Mucosa of rectum (tissue), 2 donors: ENCODE measurements around the gene TMEM52.
A peak's percentile ranks its signal among the peaks of the same experiment; 100 is the strongest.

Experiments used
- H3K27ac ChIP-seq, 2 donors: one replicate each; pipeline ENCODE4 v1.7.0; 2013; ENCODE audit warnings: inconsistent platforms in 2 of 2, low read depth in 2 of 2, low read length in 2 of 2
- H3K27me3 ChIP-seq, 2 donors: one replicate each; pipeline ENCODE4 v1.7.0; 2013; ENCODE audit warnings: low read length in 2 of 2; ENCODE audit not compliant: control insufficient read depth in 2 of 2, insufficient read depth in 2 of 2
- H3K36me3 ChIP-seq, 2 donors: one replicate each; pipeline ENCODE4 v1.7.0; 2013; ENCODE audit warnings: low read length in 2 of 2; ENCODE audit not compliant: control insufficient read depth in 2 of 2, insufficient read depth in 2 of 2
- H3K4me1 ChIP-seq, 2 donors: one replicate each; pipeline ENCODE4 v1.7.0; 2013; ENCODE audit warnings: low read length in 2 of 2, mild to moderate bottlenecking in 1 of 2; ENCODE audit not compliant: control insufficient read depth in 2 of 2, insufficient read depth in 2 of 2
- H3K4me3 ChIP-seq, 2 donors: one replicate each; pipeline ENCODE4 v1.7.0; 2013; ENCODE audit warnings: low read length in 2 of 2
- H3K9ac ChIP-seq, 2 donors: one replicate each; pipeline ENCODE4 v1.7.0; 2013; ENCODE audit warnings: low read length in 2 of 2, low read depth in 1 of 2, mild to moderate bottlenecking in 1 of 2
- H3K9me3 ChIP-seq, 2 donors: one replicate each; pipeline ENCODE4 v1.7.0; 2013; ENCODE audit warnings: low read length in 2 of 2; ENCODE audit not compliant: control insufficient read depth in 2 of 2
- donor health status: healthy.
- donor health status: Normal muscosa, but diverticular disease.

Gene TMEM52

GRCh38 chr1:1918901-1919303 lies at the start of gene TMEM52:
TSS of gene TMEM52 (minus strand) at chr1:1919279. CDS start at chr1:1919265, 14 bp downstream.
- Histone ChIP-seq H3K4me1 (peaks cover 31 to 41% of the 10 kb centered on the region in 2 donors), H3K27ac (peak within 1 kb of the TSS; percentile 76 to 81), H3K36me3 (no peaks in the 10 kb centered on the region), H3K27me3 (no peaks in the 10 kb centered on the region), H3K4me3 (peak within 1 kb of the TSS; percentile 61), H3K9me3 (no peaks in the 10 kb centered on the region), H3K9ac (peak within 1 kb of the TSS; percentile 41 to 70)

DNA sequence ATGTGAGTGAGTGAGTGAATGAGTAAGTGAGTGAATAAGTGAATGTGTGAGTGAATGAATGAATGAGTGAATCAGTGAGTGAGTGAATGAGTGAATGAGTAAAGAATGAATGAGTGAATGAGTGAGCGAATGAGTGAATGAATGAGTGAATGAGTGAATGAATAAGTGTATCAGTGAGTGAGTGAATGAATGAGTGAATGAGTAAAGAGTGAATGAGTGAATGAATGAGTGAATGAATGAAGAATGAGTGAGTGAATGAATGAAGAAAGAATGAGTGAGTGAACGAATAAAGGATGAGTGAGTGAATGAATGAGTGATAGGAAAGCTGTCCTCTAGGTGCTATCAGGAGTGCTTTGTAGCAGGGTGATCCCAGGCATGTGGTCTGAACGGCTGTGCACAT lies 48.8 kb upstream of the TMEM52 start:
- Histone ChIP-seq H3K4me1 (no peaks in the 10 kb centered on the region), H3K36me3 (no peaks in the 10 kb centered on the region), H3K9ac (no peak overlapping the region), H3K9me3 (no peaks in the 10 kb centered on the region), H3K27ac (no peak overlapping the region), H3K27me3 (peaks cover 0 to 10% of the 10 kb centered on the region in 2 donors), H3K4me3 (no peak overlapping the region)

GRCh38 chr1:1967151-1967550 lies 48.1 kb upstream of the TMEM52 start:
- Histone ChIP-seq H3K27me3 (peaks cover 0 to 11% of the 10 kb centered on the region in 2 donors), H3K36me3 (no peaks in the 10 kb centered on the region), H3K4me3 (no peak overlapping the region), H3K9ac (no peak overlapping the region), H3K9me3 (no peaks in the 10 kb centered on the region), H3K27ac (no peak overlapping the region), H3K4me1 (no peaks in the 10 kb centered on the region)

GRCh38 chr1:1966071-1966740 lies 47.1 kb upstream of the TMEM52 start:
- no peak overlapping the region for H3K27ac ChIP-seq
- H3K36me3 ChIP-seq = no peaks in the 10 kb centered on the region
- no peak overlapping the region for H3K4me3 ChIP-seq
- H3K9ac ChIP-seq = no peak overlapping the region
- peaks cover 0 to 11% of the 10 kb centered on the region in 2 donors for H3K27me3 ChIP-seq
- H3K4me1 ChIP-seq = no peaks in the 10 kb centered on the region
- H3K9me3 ChIP-seq = no peaks in the 10 kb centered on the region

GRCh38 chr1:1965546-1965945 lies 46.5 kb upstream of the TMEM52 start:
- no peak overlapping the region for H3K27ac ChIP-seq
- H3K4me1 ChIP-seq = no peaks in the 10 kb centered on the region
- no peaks in the 10 kb centered on the region for H3K36me3 ChIP-seq
- no peak overlapping the region for H3K4me3 ChIP-seq
- no peak overlapping the region for H3K9ac ChIP-seq
- H3K9me3 ChIP-seq = no peaks in the 10 kb centered on the region
- H3K27me3 ChIP-seq = peaks cover 0 to 11% of the 10 kb centered on the region in 2 donors

DNA sequence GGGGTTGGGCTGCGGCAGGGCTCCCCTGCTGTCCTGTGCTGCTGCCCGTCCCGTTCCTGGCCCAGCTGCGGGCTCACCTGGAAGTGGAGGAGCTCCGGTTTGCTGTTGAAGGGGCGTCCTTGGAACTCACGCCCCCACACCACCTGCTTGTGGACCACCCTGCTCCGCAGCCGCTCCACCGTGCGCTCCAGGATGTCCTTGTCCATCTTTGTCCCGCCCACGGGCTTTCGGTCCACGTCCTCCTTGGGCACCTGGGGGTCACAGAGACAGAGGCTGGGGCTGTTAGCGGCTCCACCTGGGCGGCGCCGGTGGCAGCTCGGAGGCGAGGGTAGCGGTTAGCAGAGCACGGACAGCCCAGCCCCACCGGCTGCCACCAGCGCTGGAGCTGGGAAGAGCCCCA lies 45.7 kb upstream of the TMEM52 start:
- Histone ChIP-seq H3K36me3 (no peaks in the 10 kb centered on the region), H3K4me1 (no peaks in the 10 kb centered on the region), H3K27ac (no peak overlapping the region), H3K4me3 (no peak overlapping the region), H3K27me3 (peaks cover 0 to 11% of the 10 kb centered on the region in 2 donors), H3K9ac (no peak overlapping the region), H3K9me3 (no peaks in the 10 kb centered on the region)

- Histone ChIP-seq H3K27ac (no peak overlapping the region), H3K9me3 (no peaks in the 10 kb centered on the region), H3K36me3 (no peaks in the 10 kb centered on the region), H3K4me1 (no peaks in the 10 kb centered on the region), H3K4me3 (no peak overlapping the region), H3K27me3 (peaks cover 3 to 11% of the 10 kb centered on the region in 2 donors), H3K9ac (no peak overlapping the region)
Observed at GRCh38 chr1:1963570-1963969, 44.5 kb upstream of the TMEM52 start.

- Histone ChIP-seq H3K4me1 (no peaks in the 10 kb centered on the region), H3K9me3 (no peaks in the 10 kb centered on the region), H3K36me3 (no peaks in the 10 kb centered on the region), H3K4me3 (no peak overlapping the region), H3K27ac (no peak overlapping the region), H3K27me3 (peaks cover 3 to 8% of the 10 kb centered on the region in 2 donors), H3K9ac (no peak overlapping the region)
Observed at GRCh38 chr1:1962752-1963151, 43.7 kb upstream of the TMEM52 start.

DNA sequence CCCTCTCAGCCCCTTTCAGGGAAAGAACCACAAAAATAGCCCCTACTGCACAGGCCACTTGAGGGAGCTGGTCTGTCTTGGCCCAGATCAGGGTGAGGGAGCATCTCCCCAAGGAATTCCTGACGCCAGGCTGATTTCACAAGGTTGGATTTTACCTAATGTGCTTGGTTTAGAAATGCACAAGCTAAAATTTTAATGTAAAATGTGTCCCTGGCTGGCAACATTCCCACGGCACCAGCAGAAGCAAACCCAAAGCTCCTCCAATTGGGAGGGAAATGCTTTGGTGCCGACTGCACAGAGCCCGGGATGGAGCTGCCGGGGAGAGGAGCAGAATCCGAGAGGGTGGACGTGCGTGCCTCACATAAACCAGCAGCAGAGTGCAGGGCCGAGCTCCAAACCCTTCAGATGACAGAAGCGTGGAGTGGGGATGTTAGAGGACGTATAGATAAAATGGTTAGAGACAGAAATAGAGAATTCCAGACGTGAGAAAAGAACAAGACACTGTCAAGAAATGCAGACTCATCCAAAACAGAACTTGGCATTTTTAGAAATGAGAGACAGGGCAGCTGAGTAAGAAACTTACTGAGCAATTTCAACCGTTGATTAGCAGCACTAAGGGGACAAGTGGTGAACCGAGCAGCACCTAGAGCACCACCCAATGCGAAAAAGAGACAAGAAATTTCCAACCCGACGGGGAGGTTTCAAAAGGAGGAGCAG lies 41.6 kb upstream of the TMEM52 start:
- Histone ChIP-seq H3K27me3 (peaks cover 2 to 3% of the 10 kb centered on the region in 2 donors), H3K27ac (no peak overlapping the region), H3K9me3 (no peaks in the 10 kb centered on the region)

DNA sequence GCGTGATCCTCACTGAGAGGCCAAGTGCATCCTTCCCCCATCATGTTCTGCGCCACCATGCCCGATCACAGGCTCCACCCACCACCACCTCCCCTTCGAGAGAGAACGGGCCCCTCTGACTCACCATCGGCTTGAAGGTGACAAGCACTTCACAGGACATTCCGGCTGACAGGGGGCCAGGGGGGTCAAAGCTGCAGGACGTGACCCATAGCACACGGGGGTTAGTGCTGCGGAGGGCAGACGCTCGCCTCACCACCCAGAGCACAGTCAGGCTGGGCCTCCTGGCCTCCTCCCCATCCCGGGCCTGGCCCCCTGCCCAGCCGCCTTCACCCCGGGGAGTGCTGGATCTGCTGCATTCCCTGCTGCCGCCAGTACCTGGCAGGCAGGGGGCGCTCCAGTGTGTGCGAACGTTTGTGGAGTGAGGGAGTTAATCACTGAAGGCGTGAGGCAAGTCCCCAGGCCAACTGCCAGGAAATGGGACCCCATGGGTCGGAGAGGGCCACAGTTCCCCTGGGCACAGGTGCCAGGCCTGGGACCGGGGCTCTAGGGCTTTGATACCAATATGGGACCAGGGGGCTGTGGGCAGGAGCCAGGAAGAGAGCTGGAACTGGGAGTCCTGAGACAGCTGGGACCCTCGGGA lies 40.9 kb upstream of the TMEM52 start:
- Histone ChIP-seq H3K4me3 (no peak overlapping the region), H3K27me3 (peaks cover 2 to 3% of the 10 kb centered on the region in 2 donors), H3K9me3 (no peaks in the 10 kb centered on the region), H3K27ac (no peak overlapping the region), H3K9ac (no peak overlapping the region), H3K4me1 (no peaks in the 10 kb centered on the region), H3K36me3 (no peaks in the 10 kb centered on the region)

More for the DNA sequence above, 41.6 kb upstream of the TMEM52 start:
- H3K4me1 ChIP-seq = no peaks in the 10 kb centered on the region
- H3K9ac ChIP-seq = no peak overlapping the region
- H3K4me3 ChIP-seq = no peak overlapping the region
- H3K36me3 ChIP-seq = no peaks in the 10 kb centered on the region
